GM19023 (cell line): Measurements from ENCODE around the gene FNIP1.
"Not testable (repeated sequence)": the region's sequence is repeated elsewhere in the genome, so short reads cannot be mapped to it uniquely, and the experiment has no call there.

Experiments used
- ATAC-seq: cut with Tn5 transposase; IDR thresholded peaks from one replicate; pipeline ENCODE4 v1.9.1; 2021; ENCODE audit warnings: mild to moderate bottlenecking, moderate library complexity; ENCODE audit not compliant: unreplicated experiment

Gene FNIP1

DNA sequence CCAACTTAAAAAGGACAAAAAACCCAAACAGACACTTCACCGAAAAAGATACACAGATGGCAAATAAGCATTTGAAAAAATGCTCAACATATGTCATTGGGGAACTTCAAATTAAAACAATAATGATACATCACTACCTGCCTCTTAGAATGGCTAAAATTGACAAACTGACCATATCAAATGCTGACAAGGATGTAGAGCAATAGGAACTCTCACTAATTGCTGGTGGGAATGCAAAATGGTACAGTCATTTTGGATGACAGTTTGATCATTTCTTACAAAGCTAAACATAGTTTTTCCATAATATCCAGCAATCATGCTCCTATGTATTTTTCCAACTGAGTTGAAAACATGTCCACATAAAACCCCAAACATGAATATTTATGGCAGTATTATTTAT is 102.9 kb downstream of the FNIP1 start:
- no peak for ATAC-seq

DNA sequence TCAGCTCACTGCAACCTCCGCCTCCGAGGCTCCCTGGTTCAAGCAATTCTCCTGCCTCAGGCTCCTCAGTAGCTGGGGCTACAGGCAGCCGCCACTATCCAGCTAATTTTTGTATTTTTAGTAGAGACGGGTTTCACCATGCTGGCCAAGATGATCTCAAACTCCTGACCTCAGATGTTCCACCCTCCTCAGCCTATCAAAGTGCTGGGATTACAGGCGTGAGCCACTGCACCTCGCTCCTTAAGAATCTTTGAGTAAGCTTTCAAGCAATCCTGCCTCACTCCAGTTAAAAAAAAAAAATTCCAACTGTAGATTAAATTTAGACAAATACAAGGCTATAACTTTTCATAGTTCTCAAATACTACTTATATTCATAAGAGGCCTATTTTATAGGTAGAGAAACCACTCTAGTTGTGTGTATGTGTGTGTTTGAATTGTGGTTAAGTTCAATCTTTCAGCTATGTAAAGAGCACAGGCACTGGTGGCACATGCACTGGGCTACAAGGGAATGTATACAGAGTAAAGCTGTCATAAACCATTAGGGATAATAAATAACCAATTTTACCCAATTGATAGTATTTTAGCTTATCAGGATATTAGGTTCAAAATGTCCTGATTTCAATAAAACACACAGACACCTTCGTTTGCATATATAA is 111.2 kb downstream of the FNIP1 start:
- ATAC-seq: no peak

DNA sequence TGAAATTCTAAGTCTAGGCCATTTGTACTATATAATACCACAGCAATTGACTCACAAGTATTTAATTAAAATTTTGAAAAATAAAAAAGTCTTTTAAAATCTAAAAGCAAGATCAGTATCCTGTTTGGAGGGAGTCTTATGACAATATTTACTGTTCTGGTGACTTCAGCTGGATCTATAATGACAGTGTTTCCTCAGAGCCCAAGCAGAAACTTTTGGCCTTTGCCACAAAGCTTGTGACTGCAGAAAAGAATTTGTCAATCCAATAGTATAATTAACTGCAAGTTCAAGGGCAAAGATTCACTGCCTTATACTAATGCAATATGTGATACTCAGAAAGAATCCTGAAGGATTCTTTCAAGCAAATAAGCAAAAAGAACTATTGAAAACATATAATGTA is 112.2 kb downstream of the FNIP1 start:
- ATAC-seq: no peak

DNA sequence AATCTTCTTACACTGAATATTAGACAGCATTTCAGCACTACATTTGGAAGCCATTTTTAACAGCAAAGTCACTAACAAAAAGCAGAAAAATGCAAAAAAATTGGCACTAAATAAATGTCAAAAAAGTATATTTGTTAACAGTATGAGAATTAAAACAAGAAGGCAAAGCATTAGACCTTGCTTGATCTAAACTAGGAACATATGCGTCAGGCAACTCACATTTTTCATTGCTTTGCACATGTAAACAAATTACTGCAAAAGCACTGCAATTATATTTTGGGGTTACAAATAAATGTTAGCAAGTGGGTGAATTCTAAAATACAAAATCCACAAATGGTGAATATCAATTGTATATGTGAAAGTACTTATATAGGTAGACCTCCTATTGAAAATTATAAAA is 112.8 kb downstream of the FNIP1 start:
- ATAC-seq: no peak

DNA sequence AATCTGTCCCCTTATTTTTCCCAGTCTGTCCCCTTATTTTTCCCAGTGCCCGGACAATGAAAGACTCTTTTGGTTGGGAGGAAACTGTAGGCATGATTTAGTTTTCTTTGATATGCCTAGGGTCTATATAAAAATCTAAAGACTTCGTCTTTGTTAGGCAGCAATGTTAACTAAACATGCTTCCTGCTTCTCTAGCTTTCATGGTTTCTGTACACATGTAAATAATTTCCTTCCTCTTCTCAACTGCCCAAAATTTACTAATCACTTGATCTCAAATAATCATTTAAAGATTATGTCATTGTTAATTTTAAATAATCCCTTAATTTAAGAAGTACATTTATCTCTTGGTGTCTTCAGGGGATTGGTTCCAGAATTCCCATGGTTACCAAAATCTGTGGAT is 114.0 kb downstream of the FNIP1 start:
- no peak for ATAC-seq

GRCh38 chr5:131682175-131682574 is 114.6 kb downstream of the FNIP1 start:
- ATAC-seq: no peak

GRCh38 chr5:131679911-131680310 is 116.9 kb downstream of the FNIP1 start:
- no peak for ATAC-seq

GRCh38 chr5:131678273-131678672 is 118.5 kb downstream of the FNIP1 start:
- ATAC-seq: not testable (repeated sequence)

DNA sequence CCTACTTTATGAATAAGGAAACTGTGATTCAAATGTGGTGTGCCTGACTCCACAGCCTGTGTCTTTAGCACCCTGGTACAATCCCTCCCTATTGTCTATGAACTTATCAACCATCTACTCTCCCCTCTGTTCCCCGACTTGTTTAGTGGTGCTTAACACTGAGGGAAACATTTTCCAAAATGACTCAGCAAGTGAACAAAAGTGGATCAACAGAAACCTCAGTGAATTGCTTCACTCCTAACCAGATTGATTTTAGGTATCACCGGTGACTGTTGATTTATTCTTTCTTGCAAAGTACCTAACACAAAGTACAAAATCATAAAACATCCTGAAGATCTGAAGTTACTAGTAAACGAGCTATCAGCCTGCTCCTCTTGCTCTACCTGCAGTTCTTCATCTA is 119.7 kb downstream of the FNIP1 start:
- ATAC-seq: no peak

DNA sequence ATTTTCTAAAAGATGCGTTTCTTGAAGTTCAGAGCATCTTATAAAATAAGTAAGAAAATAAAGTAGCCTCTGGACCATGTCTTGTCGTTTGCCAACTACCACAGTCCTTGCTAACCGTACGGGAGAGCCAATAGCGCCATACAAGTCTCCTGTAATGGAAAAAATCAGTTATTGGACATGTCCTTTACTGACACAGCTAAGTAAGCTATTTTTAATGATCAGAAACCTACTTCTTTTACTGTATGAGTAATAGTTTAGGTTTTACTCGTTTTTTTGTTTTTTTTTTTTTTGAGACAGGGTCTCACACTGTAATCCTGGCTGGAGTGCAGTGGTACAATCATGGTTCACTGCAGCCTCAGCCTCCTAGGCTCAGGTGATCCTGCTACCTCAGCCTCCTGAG is 124.0 kb downstream of the FNIP1 start:
- ATAC-seq: peak; percentile 43

DNA sequence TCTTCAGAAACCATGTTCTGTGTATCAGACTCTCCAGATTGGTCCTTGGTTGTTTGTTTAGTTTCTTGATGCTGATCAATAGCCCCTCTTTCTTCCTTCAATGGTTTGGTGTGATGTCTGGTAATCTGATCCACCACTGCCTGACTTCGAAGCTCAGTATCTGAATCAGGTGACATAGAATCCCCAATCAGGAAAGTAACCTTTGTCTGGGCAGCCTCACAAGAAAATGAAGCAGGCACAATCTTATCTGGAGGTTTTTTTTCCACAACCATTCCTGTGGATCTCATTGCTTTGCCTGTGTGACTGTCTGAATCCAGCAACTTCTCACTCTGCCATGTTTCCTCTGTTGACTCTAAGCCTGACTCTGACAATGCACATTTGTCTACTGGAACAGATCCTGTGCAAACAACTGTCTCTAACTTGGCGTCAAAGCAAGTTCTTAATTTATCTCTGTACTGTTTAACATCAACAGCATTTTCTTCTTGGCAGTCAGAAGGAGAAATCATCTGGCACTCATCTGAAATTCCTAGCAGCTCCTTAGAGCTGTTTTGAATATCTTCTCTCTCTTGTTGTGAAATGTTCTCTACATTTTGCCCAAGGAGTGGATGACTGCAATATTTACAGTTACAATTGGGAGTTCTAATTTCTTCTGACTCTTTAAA is 124.7 kb downstream of the FNIP1 start:
- no peak for ATAC-seq

GRCh38 chr5:131671409-131671808 is 125.4 kb downstream of the FNIP1 start:
- ATAC-seq: no peak

DNA sequence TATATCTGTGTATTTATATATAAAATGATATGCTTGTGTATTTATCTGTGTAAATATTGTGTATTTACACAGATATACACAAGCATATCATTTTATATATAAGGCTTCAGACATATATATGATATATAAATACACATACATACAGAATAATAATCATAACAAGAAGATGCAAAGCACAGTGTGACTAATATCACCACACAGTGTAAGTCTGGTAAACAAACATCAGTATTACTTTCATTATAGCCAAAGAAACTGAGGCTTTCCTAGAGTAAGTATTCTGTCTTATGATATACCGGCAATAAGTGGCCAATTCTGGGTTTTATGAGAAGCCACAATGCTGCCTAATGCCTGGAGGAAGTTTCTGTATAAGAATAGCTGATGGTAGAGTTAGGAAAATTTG is 131.9 kb downstream of the FNIP1 start:
- no peak for ATAC-seq

DNA sequence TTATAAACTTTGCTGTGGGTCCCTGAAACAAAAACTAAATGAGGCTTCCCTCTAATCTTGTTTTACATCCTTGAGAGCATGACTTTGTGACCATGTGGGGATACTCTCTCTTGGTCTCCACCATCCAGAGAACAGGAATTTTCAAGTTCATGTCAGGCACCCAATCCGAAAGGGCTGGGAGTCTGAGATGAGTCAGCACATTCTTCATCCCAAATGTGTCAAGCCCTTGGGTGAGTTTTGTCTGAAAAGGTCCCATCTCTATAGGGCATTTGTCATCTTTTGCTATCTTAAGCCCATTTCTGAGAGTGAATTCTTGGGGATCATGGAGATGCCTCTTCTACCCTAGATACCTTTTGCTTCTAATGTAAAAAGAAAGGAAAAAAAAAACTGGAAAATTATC is 134.9 kb downstream of the FNIP1 start:
- no peak for ATAC-seq

DNA sequence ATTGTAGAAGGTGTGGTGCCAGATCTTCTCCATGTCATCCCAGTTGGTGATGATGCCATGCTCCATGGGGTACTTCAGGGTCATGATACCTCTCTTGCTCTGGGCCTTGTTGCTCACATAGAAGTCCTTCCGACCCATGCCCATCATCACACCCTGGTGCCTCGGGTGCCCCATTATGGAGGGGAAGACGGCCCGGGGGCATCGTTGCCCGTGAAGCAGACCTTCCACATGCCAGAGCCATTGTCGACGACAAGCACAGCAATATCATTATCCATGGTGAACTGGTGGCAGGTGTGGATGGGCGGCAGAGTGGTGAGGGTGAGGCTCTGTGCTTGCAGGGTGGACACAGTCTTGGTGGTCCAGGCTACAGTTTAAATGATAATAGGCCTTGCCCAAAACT is 137.0 kb downstream of the FNIP1 start:
- ATAC-seq: no peak

DNA sequence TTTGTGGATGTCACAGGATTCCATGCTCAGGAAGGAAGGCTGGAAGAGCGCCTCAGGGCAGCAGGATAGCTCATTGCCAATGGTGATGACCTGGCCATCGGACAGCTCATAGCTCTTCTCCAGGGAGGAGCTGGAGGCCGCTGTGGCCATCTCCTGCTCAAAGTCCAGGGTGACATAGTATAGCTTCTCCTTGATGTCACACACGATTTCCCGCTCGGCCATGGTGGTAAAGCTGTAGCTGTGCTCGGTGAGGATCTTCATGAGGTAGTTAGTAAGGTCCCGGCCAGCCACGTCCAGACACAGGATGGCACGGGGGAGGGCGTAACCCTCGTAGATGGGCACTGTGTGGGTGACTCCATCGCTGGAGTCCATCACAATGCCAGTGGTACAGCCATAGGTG is 137.5 kb downstream of the FNIP1 start:
- no peak for ATAC-seq

DNA sequence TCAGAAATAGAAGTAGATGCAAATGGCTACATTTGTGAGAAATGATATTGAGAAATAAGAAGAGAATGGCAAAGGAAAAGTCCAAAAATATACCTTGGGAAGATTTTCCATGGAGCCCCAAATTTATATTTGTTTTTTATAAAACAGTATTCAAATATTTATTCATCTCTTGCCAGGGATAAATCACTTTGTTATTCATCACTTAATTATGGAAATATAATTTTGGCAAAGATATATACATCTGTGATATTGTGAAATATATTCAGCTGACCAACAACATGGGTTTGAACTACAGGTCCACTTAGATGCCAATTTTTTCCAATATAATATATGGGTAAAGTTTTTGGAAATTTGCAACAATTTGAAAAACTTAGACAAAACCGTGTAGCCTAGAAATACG is 142.0 kb downstream of the FNIP1 start:
- ATAC-seq: no peak

DNA sequence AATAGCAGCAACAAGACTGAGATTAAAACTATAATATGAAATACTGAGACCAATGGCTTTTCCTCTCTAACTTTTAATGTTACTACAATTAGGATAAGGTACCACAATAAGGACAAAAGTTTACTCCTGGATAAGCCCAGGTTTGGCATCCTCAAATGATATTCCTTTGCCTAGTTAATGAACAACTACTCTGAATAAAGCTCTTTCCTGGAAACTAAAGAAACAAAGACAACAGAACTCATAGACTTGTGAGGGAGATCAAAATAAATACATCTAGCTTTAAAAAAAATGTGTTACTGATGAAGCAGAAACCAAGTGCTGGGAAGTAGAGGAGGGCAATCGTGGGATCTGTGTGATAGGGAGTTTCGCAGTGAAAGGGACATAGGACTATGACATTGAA is 142.5 kb downstream of the FNIP1 start:
- no peak for ATAC-seq

- no peak for ATAC-seq
Measured at GRCh38 chr5:131649161-131649560, 147.7 kb downstream of the FNIP1 start.

DNA sequence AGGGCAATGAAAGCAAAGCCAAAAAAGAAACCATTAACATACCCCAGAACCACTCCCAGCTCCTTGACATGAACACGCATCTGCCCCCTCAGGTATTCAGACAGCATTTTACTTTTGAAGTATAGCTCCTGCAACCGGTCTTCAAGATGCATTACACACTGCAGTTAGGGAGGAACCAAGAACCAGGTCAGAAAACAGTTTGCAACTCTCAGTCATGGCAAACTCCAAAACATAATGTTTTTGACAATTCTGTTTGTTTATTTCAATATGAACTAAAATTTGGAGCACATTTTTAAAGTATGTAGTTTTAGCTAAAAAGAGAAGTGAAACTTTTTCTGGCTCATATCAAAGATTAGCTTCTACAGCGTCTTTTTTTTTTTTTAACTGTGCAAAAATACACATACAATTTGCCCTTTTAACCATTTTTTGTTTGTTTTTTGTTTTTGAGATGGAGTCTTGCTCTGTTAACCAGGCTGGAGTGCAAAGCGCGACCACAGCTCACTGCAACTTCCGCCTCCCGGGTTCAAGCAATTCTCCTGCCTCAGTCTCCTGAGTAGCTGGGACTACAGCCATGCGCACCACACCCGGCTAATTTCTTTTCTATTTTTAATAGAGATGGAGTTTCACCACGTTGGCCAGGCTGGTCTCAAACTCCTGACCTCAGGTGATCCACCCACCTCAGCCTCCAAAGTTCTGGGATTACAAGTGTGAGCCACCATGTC is 149.6 kb downstream of the FNIP1 start:
- peak; percentile 79 for ATAC-seq

DNA sequence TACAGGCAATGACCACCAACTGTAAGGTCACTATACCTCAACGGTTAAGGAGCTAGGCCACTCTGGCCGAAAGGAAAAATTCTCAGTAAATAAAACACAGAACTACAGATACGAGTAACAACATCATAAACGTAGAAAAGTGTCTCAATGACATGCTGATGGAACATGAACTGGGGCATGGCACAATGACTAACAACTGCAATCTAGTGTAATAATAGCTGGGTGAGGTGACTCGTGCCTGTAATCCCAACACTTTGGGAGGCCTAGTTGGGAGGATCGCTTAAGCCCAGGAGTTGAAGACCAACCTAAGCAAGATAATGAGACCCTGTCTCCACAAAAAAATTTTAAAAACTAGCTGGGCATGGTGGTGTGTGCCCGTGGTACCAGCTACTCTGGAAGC is 152.0 kb downstream of the FNIP1 start:
- no peak for ATAC-seq

- no peak for ATAC-seq
Measured at GRCh38 chr5:131644370-131644769, 152.4 kb downstream of the FNIP1 start.
